Measurements from ENCODE around the gene ANKRD40.

The ANKRD40 gene

GRCh38 chr17:50689251-50689650, 18.5 kb downstream of the ANKRD40 start:
- H3K4me3 ChIP-seq (ENCODE audit: low read length), result no peak overlapping the region
- DNase-seq (ENCODE audit: low read depth), result no peak
- TF ChIP-seq CTCF (IDR thresholded peaks at IDR 0.05; ENCODE audit: insufficient read depth, low read depth, low read length, missing control alignments), result no peak

GRCh38 chr17:50688245-50688644, 19.5 kb downstream of the ANKRD40 start:
- H3K4me3 ChIP-seq (ENCODE audit: low read length), result no peak overlapping the region
- DNase-seq (ENCODE audit: low read depth), result no peak
- no peak for TF ChIP-seq CTCF (IDR thresholded peaks at IDR 0.05; ENCODE audit: insufficient read depth, low read depth, low read length, missing control alignments)

GRCh38 chr17:50687200-50688066, 20.3 kb downstream of the ANKRD40 start:
- no peak for TF ChIP-seq CTCF (IDR thresholded peaks at IDR 0.05; ENCODE audit: insufficient read depth, low read depth, low read length, missing control alignments)
- H3K4me3 ChIP-seq (ENCODE audit: low read length), result no peak overlapping the region
- no peak for DNase-seq (ENCODE audit: low read depth)

GRCh38 chr17:50686494-50687199, 21.1 kb downstream of the ANKRD40 start:
- DNase-seq (ENCODE audit: low read depth), result peak; percentile 51
- TF ChIP-seq CTCF (IDR thresholded peaks at IDR 0.05; ENCODE audit: insufficient read depth, low read depth, low read length, missing control alignments), result no peak
- no peak overlapping the region for H3K4me3 ChIP-seq (ENCODE audit: low read length)

- DNase-seq (ENCODE audit: low read depth), result no peak
- TF ChIP-seq CTCF (IDR thresholded peaks at IDR 0.05; ENCODE audit: insufficient read depth, low read depth, low read length, missing control alignments), result no peak
- H3K4me3 ChIP-seq (ENCODE audit: low read length), result no peak overlapping the region
Observed at GRCh38 chr17:50685691-50686493, 21.8 kb downstream of the ANKRD40 start.

- no peak for DNase-seq (ENCODE audit: low read depth)
- H3K4me3 ChIP-seq (ENCODE audit: low read length), result no peak overlapping the region
- TF ChIP-seq CTCF (IDR thresholded peaks at IDR 0.05; ENCODE audit: insufficient read depth, low read depth, low read length, missing control alignments), result no peak
Observed at GRCh38 chr17:50685334-50685665, 22.4 kb downstream of the ANKRD40 start.
